ENCODE measurements around the gene UBAP2L. TPM values are rescaled to one million over a fixed set of nuclear protein-coding genes. Genes with fewer than 3 reads are reported as not detected.

Gene UBAP2L, protein sequence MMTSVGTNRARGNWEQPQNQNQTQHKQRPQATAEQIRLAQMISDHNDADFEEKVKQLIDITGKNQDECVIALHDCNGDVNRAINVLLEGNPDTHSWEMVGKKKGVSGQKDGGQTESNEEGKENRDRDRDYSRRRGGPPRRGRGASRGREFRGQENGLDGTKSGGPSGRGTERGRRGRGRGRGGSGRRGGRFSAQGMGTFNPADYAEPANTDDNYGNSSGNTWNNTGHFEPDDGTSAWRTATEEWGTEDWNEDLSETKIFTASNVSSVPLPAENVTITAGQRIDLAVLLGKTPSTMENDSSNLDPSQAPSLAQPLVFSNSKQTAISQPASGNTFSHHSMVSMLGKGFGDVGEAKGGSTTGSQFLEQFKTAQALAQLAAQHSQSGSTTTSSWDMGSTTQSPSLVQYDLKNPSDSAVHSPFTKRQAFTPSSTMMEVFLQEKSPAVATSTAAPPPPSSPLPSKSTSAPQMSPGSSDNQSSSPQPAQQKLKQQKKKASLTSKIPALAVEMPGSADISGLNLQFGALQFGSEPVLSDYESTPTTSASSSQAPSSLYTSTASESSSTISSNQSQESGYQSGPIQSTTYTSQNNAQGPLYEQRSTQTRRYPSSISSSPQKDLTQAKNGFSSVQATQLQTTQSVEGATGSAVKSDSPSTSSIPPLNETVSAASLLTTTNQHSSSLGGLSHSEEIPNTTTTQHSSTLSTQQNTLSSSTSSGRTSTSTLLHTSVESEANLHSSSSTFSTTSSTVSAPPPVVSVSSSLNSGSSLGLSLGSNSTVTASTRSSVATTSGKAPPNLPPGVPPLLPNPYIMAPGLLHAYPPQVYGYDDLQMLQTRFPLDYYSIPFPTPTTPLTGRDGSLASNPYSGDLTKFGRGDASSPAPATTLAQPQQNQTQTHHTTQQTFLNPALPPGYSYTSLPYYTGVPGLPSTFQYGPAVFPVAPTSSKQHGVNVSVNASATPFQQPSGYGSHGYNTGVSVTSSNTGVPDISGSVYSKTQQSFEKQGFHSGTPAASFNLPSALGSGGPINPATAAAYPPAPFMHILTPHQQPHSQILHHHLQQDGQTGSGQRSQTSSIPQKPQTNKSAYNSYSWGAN
- 100 to 1,000 TPM; 183 to 195 TPM for total RNA-seq

DNA sequence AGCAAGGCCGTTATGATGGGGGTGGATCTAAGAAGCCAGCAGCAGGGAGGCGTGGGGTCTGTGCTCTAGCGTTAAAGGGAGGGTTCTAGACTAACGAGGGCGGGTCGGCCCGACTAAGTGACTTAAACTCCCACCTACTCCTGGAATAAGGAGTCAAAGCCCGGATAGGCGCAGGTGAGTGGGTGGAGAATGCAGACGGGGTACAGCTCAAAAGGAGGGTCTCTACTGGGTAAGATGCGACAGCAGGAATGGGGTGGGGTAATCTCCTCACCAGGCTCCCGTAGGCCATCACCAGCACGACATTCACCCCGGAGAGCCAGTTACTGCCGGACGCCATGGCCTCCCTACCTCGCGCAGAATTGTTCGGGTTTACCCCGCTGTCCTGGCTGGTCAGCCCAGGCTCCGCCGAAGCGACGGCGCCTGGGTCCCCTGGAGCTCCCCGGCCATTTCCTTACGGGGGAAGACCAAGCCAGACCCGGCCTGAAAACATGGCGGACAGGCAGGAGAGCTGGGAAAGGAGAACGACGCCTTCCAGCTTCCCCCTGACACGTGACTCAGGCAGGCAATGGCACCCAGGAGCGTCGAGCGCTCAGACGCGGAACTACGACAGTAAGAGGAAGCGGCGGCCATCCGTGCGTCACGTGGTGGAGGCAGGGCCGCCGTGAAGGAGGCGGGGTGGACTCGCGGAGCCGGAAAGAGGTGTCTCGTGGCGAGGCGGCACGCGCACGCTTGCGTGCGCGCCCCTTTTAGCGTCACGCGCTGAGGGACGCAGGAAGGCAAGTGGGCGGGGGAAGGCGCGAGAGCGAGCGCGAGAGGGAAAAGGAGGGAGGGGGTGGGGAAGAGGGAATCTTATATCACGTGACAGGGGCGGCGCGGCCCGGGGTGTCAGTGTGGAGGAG lies at the start of gene UBAP2L:
Gene UBAP2L, plus strand, starts transcription at position 885 of the 899 bp plus-strand sequence. CDS start 4,169 bp downstream, outside the sequence.
- TF ChIP-seq, protein P1, sequence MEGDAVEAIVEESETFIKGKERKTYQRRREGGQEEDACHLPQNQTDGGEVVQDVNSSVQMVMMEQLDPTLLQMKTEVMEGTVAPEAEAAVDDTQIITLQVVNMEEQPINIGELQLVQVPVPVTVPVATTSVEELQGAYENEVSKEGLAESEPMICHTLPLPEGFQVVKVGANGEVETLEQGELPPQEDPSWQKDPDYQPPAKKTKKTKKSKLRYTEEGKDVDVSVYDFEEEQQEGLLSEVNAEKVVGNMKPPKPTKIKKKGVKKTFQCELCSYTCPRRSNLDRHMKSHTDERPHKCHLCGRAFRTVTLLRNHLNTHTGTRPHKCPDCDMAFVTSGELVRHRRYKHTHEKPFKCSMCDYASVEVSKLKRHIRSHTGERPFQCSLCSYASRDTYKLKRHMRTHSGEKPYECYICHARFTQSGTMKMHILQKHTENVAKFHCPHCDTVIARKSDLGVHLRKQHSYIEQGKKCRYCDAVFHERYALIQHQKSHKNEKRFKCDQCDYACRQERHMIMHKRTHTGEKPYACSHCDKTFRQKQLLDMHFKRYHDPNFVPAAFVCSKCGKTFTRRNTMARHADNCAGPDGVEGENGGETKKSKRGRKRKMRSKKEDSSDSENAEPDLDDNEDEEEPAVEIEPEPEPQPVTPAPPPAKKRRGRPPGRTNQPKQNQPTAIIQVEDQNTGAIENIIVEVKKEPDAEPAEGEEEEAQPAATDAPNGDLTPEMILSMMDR (IDR thresholded peaks at IDR 0.05): no peak
- peaks cover 69% of the 10 kb centered on the region for H3K36me3 Mint-ChIP-seq (ENCODE audit: low read depth)
- POLR2A ChIA-PET: interaction anchor here (0.5 to 4.0 kb wide), 17 partner anchors 11 to 712 kb away, joined by 3 to 22 read pairs (median 3); partner anchors contain the start of gene DENND4B

DNA sequence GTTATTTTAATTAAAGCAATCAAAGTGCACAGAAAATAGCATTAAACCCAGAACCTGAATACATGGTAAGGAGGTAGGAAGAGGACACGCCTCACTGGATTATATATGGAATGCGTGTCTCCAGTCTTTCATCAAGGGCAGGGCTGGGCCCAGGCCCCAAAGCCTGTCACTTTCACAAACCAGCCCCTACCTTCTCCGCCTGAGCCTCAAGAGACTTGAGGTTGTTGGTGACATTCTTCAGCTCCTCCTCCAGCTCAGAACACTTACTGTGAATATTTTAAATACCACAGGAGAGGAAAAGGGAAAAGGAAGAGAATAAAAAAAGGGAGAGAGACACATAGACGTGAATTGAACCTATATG lies 49.6 kb upstream of the UBAP2L start:
- POLR2A ChIA-PET: interaction anchor here (0.7 to 5.5 kb wide), 7 partner anchors 9 to 100 kb away, joined by 3 to 40 read pairs (median 6); partner anchors contain the start of gene NUP210L
- TF ChIP-seq, protein P1 (IDR thresholded peaks at IDR 0.05): no peak
- no peak for ATAC-seq
- CTCF ChIA-PET: interaction anchor here (1.2 to 1.4 kb wide), 3 partner anchors 9 to 13 kb away, joined by 4 to 6 read pairs (median 5); no protein-coding TSS in a partner anchor
- H3K4me3 Mint-ChIP-seq: no peak overlapping the region
- H3K9me3 Mint-ChIP-seq: no peaks in the 10 kb centered on the region
- peaks cover 57% of the 10 kb centered on the region for H3K4me1 Mint-ChIP-seq (ENCODE audit: low read depth)
- H3K27me3 Mint-ChIP-seq: no peaks in the 10 kb centered on the region
- intact Hi-C loops (cut with micrococcal nuclease): no loop called here
- peak overlapping the region; percentile 90 for H3K27ac Mint-ChIP-seq
- DNase-seq: no peak
- peaks cover 73% of the 10 kb centered on the region for H3K36me3 Mint-ChIP-seq (ENCODE audit: low read depth)

More for the DNA sequence above, at the start of gene UBAP2L:
- Mint-ChIP-seq H3K27ac (peak within 1 kb of the TSS; percentile 98), H3K27me3 (no peaks in the 10 kb centered on the region), H3K4me1 (ENCODE audit: low read depth) (peaks cover 61% of the 10 kb centered on the region), H3K9me3 (peaks cover 7% of the 10 kb centered on the region), H3K4me3 (peak within 1 kb of the TSS; percentile 96)
- DNase-seq (peak; percentile 99), ATAC-seq (peak; percentile 93)
- CTCF ChIA-PET: interaction anchor here (0.6 to 2.6 kb wide), 4 partner anchors 10 to 259 kb away, joined by 3 to 10 read pairs (median 4); no protein-coding TSS in a partner anchor
- intact Hi-C loops (cut with micrococcal nuclease): loop anchor here (5.0 kb wide), 2 partner anchors 38 to 52 kb away; partner anchors contain the start of gene HAX1

DNA sequence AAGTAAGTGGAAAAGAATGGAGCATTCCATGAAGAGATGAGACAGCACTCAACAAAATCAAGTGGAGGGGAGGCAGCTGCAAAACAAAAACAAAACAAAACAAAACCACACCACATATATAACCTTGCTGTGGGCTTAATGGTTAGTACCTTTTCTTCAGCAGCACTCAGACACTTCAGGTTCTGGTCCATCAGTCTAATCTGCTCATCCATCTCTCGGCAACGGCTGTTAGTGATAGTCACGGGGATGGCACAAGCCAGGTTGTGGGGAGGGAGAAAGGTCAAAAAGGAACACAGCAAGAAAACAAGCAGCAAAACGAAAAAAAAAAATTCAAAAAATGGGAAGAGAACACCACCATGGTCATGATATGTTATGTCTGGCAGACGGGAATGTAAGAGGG lies 48.9 kb upstream of the UBAP2L start:
- Mint-ChIP-seq H3K4me3 (no peak overlapping the region), H3K36me3 (ENCODE audit: low read depth) (peaks cover 74% of the 10 kb centered on the region), H3K27me3 (no peaks in the 10 kb centered on the region), H3K9me3 (no peaks in the 10 kb centered on the region), H3K4me1 (ENCODE audit: low read depth) (peaks cover 61% of the 10 kb centered on the region), H3K27ac (peak overlapping the region; percentile 90)
- ATAC-seq: no peak
- ChIA-PET POLR2A (interaction anchor here (1.2 to 5.0 kb wide), 2 partner anchors 13 to 99 kb away, joined by 3 to 40 read pairs; no protein-coding TSS in a partner anchor), CTCF (interaction anchor here (1.4 kb wide), 1 partner anchor 9 kb away, joined by 4 read pairs; no protein-coding TSS in a partner anchor)
- TF ChIP-seq, protein P1 (IDR thresholded peaks at IDR 0.05): no peak
- no peak for DNase-seq
- intact Hi-C loops (cut with micrococcal nuclease): no loop called here

- TF ChIP-seq, protein P1 (IDR thresholded peaks at IDR 0.05): no peak
- no peak overlapping the region for H3K4me3 Mint-ChIP-seq
- peaks cover 73% of the 10 kb centered on the region for H3K36me3 Mint-ChIP-seq (ENCODE audit: low read depth)
- H3K27me3 Mint-ChIP-seq: no peaks in the 10 kb centered on the region
- ATAC-seq: no peak
- ChIA-PET CTCF (interaction anchor here (1.1 kb wide), 1 partner anchor 17 kb away, joined by 4 read pairs; no protein-coding TSS in a partner anchor), POLR2A (interaction anchor here (1.4 to 2.2 kb wide), 2 partner anchors 15 to 30 kb away, joined by 3 to 6 read pairs; no protein-coding TSS in a partner anchor)
- intact Hi-C loops (cut with micrococcal nuclease): no loop called here
- no peak for DNase-seq
- peaks cover 75% of the 10 kb centered on the region for H3K4me1 Mint-ChIP-seq (ENCODE audit: low read depth)
- no peaks in the 10 kb centered on the region for H3K9me3 Mint-ChIP-seq
- no peak overlapping the region for H3K27ac Mint-ChIP-seq
Measured at GRCh38 chr1:154174654-154175053, 46.1 kb upstream of the UBAP2L start.

All from activated CD8-positive, alpha-beta T cell treated with anti-CD3 and anti-CD28 coated beads for 36 hours (primary cell).